ENCODE results near the gene PEPD. TPM values are rescaled to one million over a fixed set of nuclear protein-coding genes. Genes with fewer than 3 reads are reported as not detected.

The PEPD gene
- total RNA-seq, 2 experiments from 2014 or later: 29.3 to 30.6 TPM

GRCh38 chr19:33347300-33347699 is 174.3 kb downstream of the PEPD start:
- H3K4me3 Mint-ChIP-seq: no peak overlapping the region
- ChIA-PET POLR2A (no interaction called here), CTCF (no interaction called here)
- H3K9me3 Mint-ChIP-seq: no peaks in the 10 kb centered on the region
- intact Hi-C loops (cut with micrococcal nuclease): no loop called here
- H3K27ac Mint-ChIP-seq: no peak overlapping the region
- no peaks in the 10 kb centered on the region for H3K4me1 Mint-ChIP-seq (ENCODE audit: low read depth)
- no peak for DNase-seq
- no peaks in the 10 kb centered on the region for H3K36me3 Mint-ChIP-seq
- peaks cover 37% of the 10 kb centered on the region for H3K27me3 Mint-ChIP-seq

- ChIA-PET CTCF (no interaction called here), POLR2A (no interaction called here)
- Mint-ChIP-seq H3K27me3 (peaks cover 40% of the 10 kb centered on the region), H3K9me3 (no peaks in the 10 kb centered on the region), H3K4me1 (ENCODE audit: low read depth) (no peaks in the 10 kb centered on the region), H3K4me3 (no peak overlapping the region), H3K27ac (no peak overlapping the region), H3K36me3 (no peaks in the 10 kb centered on the region)
- no peak for DNase-seq
- intact Hi-C loops (cut with micrococcal nuclease): no loop called here
These were observed 174.9 kb downstream of the PEPD start for GRCh38 chr19:33346665-33347064.

DNA sequence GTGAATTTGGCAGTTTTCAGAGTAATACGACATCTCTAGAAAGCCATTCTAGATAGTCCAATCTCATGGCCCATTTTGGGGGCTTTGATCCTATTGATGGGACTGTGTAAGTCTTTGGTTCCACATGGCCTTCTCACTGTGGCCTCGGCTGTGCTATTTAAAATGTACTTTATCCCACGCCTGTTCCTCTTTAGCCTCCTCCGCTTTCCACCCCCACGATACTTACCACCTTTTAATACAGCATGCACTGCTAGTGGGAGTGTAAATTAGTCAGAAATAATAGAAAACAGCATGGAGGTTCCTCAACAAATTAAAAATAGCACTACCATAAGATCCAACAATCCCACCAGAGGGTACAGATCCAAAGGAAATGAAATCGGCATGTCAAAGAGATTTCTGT is 176.4 kb downstream of the PEPD start:
- no peaks in the 10 kb centered on the region for H3K4me1 Mint-ChIP-seq (ENCODE audit: low read depth)
- ChIA-PET POLR2A (no interaction called here), CTCF (no interaction called here)
- no peaks in the 10 kb centered on the region for H3K9me3 Mint-ChIP-seq
- no peak for DNase-seq
- H3K27me3 Mint-ChIP-seq: peaks cover 43% of the 10 kb centered on the region
- no peak overlapping the region for H3K27ac Mint-ChIP-seq
- intact Hi-C loops (cut with micrococcal nuclease): no loop called here
- H3K36me3 Mint-ChIP-seq: no peaks in the 10 kb centered on the region
- no peak overlapping the region for H3K4me3 Mint-ChIP-seq

GRCh38 chr19:33344573-33344925 is 177.0 kb downstream of the PEPD start:
- ChIA-PET POLR2A (no interaction called here), CTCF (interaction anchor here (0.7 kb wide), 1 partner anchor 33 kb away, joined by 3 read pairs; no protein-coding TSS in a partner anchor)
- H3K36me3 Mint-ChIP-seq: no peaks in the 10 kb centered on the region
- H3K9me3 Mint-ChIP-seq: no peaks in the 10 kb centered on the region
- intact Hi-C loops (cut with micrococcal nuclease): no loop called here
- no peaks in the 10 kb centered on the region for H3K4me1 Mint-ChIP-seq (ENCODE audit: low read depth)
- no peak overlapping the region for H3K4me3 Mint-ChIP-seq
- H3K27ac Mint-ChIP-seq: no peak overlapping the region
- H3K27me3 Mint-ChIP-seq: peaks cover 40% of the 10 kb centered on the region
- no peak for DNase-seq

DNA sequence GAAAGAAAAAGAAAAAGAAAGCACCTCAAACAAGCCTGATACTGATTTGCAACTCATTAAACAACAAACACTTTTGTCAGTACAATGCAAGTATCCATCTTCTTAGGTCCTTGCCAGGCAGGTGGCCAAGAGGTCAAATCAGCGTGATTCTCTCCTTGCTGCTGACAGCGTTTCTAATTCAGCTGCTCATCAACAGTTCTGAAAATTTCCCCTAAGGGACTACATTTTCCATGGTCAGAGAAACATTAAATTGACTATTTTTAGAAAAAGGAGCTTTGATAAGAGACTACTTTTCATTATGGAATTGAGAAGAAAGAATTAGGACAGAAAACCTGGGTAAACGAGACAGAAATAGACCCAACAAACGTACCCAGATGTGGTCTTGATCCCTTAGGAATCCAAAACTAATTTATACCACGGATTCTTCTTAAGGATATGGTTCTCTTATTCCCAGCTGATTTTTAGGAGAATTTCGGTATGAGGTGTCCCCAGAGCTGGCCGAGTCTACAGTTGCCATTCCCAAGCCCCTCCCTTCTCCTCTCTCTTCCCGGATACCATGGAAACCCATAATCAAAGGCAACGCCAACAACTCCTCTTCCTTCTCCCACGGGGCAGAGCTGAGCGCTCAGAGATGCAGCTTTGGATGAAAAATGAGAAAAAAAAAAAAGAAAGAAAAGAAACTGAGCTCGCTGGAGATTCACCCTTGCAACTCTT is 177.6 kb downstream of the PEPD start:
- ChIA-PET POLR2A (no interaction called here), CTCF (interaction anchor here (0.7 kb wide), 1 partner anchor 32 kb away, joined by 3 read pairs; no protein-coding TSS in a partner anchor)
- no peak for DNase-seq
- Mint-ChIP-seq H3K27me3 (peaks cover 44% of the 10 kb centered on the region), H3K36me3 (no peaks in the 10 kb centered on the region), H3K27ac (no peak overlapping the region), H3K9me3 (no peaks in the 10 kb centered on the region), H3K4me1 (ENCODE audit: low read depth) (no peaks in the 10 kb centered on the region), H3K4me3 (no peak overlapping the region)
- intact Hi-C loops (cut with micrococcal nuclease): no loop called here

- ChIA-PET POLR2A (no interaction called here), CTCF (no interaction called here)
- intact Hi-C loops (cut with micrococcal nuclease): no loop called here
- no peak for DNase-seq
- H3K9me3 Mint-ChIP-seq: no peaks in the 10 kb centered on the region
- H3K36me3 Mint-ChIP-seq: no peaks in the 10 kb centered on the region
- H3K27me3 Mint-ChIP-seq: peaks cover 42% of the 10 kb centered on the region
- H3K4me3 Mint-ChIP-seq: no peak overlapping the region
- no peak overlapping the region for H3K27ac Mint-ChIP-seq
- no peaks in the 10 kb centered on the region for H3K4me1 Mint-ChIP-seq (ENCODE audit: low read depth)
These were observed 178.3 kb downstream of the PEPD start for GRCh38 chr19:33343301-33343700.

GRCh38 chr19:33340991-33341390 is 180.6 kb downstream of the PEPD start:
- no peak overlapping the region for H3K4me3 Mint-ChIP-seq
- peaks cover 36% of the 10 kb centered on the region for H3K27me3 Mint-ChIP-seq
- CTCF ChIA-PET: interaction anchor here (1.2 kb wide), 1 partner anchor 66 kb away, joined by 3 read pairs; no protein-coding TSS in a partner anchor
- DNase-seq: no peak
- H3K4me1 Mint-ChIP-seq (ENCODE audit: low read depth): no peaks in the 10 kb centered on the region
- H3K9me3 Mint-ChIP-seq: no peaks in the 10 kb centered on the region
- intact Hi-C loops (cut with micrococcal nuclease): no loop called here
- POLR2A ChIA-PET: no interaction called here
- no peaks in the 10 kb centered on the region for H3K36me3 Mint-ChIP-seq
- no peak overlapping the region for H3K27ac Mint-ChIP-seq

- ChIA-PET CTCF (interaction anchor here (0.6 to 1.5 kb wide), 2 partner anchors 91 to 96 kb away, joined by 3 to 4 read pairs; no protein-coding TSS in a partner anchor), POLR2A (no interaction called here)
- intact Hi-C loops (cut with micrococcal nuclease): no loop called here
- Mint-ChIP-seq H3K4me3 (no peak overlapping the region), H3K4me1 (ENCODE audit: low read depth) (no peaks in the 10 kb centered on the region), H3K27me3 (peaks cover 24% of the 10 kb centered on the region), H3K27ac (no peak overlapping the region), H3K9me3 (no peaks in the 10 kb centered on the region), H3K36me3 (no peaks in the 10 kb centered on the region)
- DNase-seq: no peak
These were observed 182.3 kb downstream of the PEPD start for GRCh38 chr19:33339016-33339984.

Other genes with a start within 250 kb of the PEPD start
- under 1 TPM; 0.22 to 0.33 TPM for gene CEBPA, start 219.3 kb downstream of the PEPD start, total RNA-seq
- 10 to 100 TPM; 30.6 to 30.9 TPM for gene CEBPG, start 148.1 kb downstream of the PEPD start, total RNA-seq
- gene CHST8, start 100.2 kb upstream of the PEPD start, total RNA-seq: not detected